Natural killer cell (primary cell): Measurements from ENCODE around the gene SYNGR3. TPM values are rescaled to one million over a fixed set of nuclear protein-coding genes. Genes with fewer than 3 reads are reported as not detected.

Experiments used
- ATAC-seq, 3 donors: fragments of 150-1000 bp in 2 of 3; fragments of 200-7000 bp in 1 of 3; cut with Tn5 transposase; 1 replicate in 1 of 3; 2 replicates in 2 of 3; pipeline ENCODE4 v1.10.0; 2021; ENCODE audit warnings: mild to moderate bottlenecking in 2 of 3, moderate library complexity in 2 of 3
- DNase-seq, 2 donors: peaks; one replicate each; pipeline versions ENCODE4 v3.0.0 to v3.0.0-alpha.2; 2013 to 2021; ENCODE audit warnings: mixed read lengths in 1 of 2
- H3K27ac ChIP-seq: one replicate; pipeline ENCODE4 v1.5.1; 2013; ENCODE audit warnings: mild to moderate bottlenecking, low read length
- H3K27me3 ChIP-seq: one replicate; pipeline ENCODE4 v1.6.1; 2013; ENCODE audit warnings: low read length; ENCODE audit not compliant: control insufficient read depth, insufficient read depth
- H3K36me3 ChIP-seq: one replicate; pipeline ENCODE4 v1.6.1; 2013; ENCODE audit warnings: low read length; ENCODE audit not compliant: control insufficient read depth, insufficient read depth
- H3K4me1 ChIP-seq: one replicate; pipeline ENCODE4 v1.6.1; 2013; ENCODE audit warnings: low read length; ENCODE audit not compliant: control insufficient read depth, insufficient read depth
- H3K4me3 ChIP-seq: one replicate; pipeline ENCODE4 v1.5.1; 2013; ENCODE audit warnings: low read length
- H3K9me3 ChIP-seq: one replicate; pipeline ENCODE4 v1.6.1; 2013; ENCODE audit warnings: low read length; ENCODE audit not compliant: control insufficient read depth, insufficient read depth
- H3K27ac Mint-ChIP-seq, 2 donors: one replicate each; pipeline ENCODE4 v1.8.0; 2022; ENCODE audit warnings: mild to moderate bottlenecking in 2 of 2, mixed read lengths in 2 of 2, moderate library complexity in 1 of 2
- H3K27me3 Mint-ChIP-seq, 2 donors: one replicate each; pipeline ENCODE4 v1.8.0; 2022; ENCODE audit warnings: low read depth in 2 of 2, mixed read lengths in 2 of 2
- H3K36me3 Mint-ChIP-seq: one replicate; pipeline ENCODE4 v1.8.0; 2022; ENCODE audit warnings: mixed read lengths
- H3K4me1 Mint-ChIP-seq, 2 donors: one replicate each; pipeline ENCODE4 v1.8.0; 2022; ENCODE audit warnings: mixed read lengths in 2 of 2
- H3K4me3 Mint-ChIP-seq: one replicate; pipeline ENCODE4 v1.8.0; 2022; ENCODE audit warnings: mild to moderate bottlenecking, moderate library complexity, mixed read lengths
- H3K9me3 Mint-ChIP-seq, 2 donors: one replicate each; pipeline ENCODE4 v1.8.0; 2022; ENCODE audit warnings: mixed read lengths in 2 of 2
- CTCF ChIP-seq: fragments of 200-600 bp; IDR thresholded peaks from one replicate; pipeline ENCODE4 v1.8.0; 2022; ENCODE audit warnings: antibody characterized with exemption
- WGBS: methylation state at CpG from one replicate; pipeline ENCODE4 v1.1.7; 2013; ENCODE audit warnings: missing lambda C conversion rate; ENCODE audit not compliant: insufficient coverage; 5-methylcytosine and 5-hydroxymethylcytosine counted together
- intact Hi-C: fragments of 100-400 bp; cut with micrococcal nuclease; formaldehyde crosslinking; loops from one replicate; pipeline ENCODE4 v1.14.2; 2022
- total RNA-seq, 4 donors: library from RNA; stranded (reverse); fragments of 120-200 nt in 1 of 4; gene quantifications; one replicate each; pipeline versions ENCODE4 v1.2.3 to v1.2.4, GENCODE V29; 2013 to 2022

SYNGR3 gene
- total RNA-seq, 3 donors from 2014 or later (not counting 1 experiment from before 2014, with no cell fraction given), result 10.3 to 19.3 (median 19.1) TPM

- Histone ChIP-seq H3K9me3 (no peaks in the 10 kb centered on the region), H3K36me3 (no peaks in the 10 kb centered on the region), H3K27ac (no peak overlapping the region), H3K27me3 (peaks cover 16% of the 10 kb centered on the region), H3K4me3 (no peak overlapping the region), H3K4me1 (peaks cover 34% of the 10 kb centered on the region)
- H3K9me3 Mint-ChIP-seq, result no peaks in the 10 kb centered on the region
- no peak for DNase-seq
- WGBS, result 95% methylated on average over 14 of the region's 14 CpGs
- H3K27me3 Mint-ChIP-seq, result peaks cover 0 to 18% of the 10 kb centered on the region in 2 donors
- no peaks in the 10 kb centered on the region for H3K36me3 Mint-ChIP-seq
- TF ChIP-seq CTCF, result no peak
- intact Hi-C loops, result loop anchor here (10.0 kb wide), 1 partner anchor 240 kb away; the partner anchor contains the start of gene RNPS1
- peak overlapping the region; percentile 70 for H3K4me3 Mint-ChIP-seq
- H3K4me1 Mint-ChIP-seq, result peaks cover 8 to 21% of the 10 kb centered on the region in 2 donors
- H3K27ac Mint-ChIP-seq, result no peak overlapping the region
- no peak for ATAC-seq
Observed at GRCh38 chr16:2025251-2025650, 35.5 kb downstream of the SYNGR3 start.

- Histone ChIP-seq H3K9me3 (no peaks in the 10 kb centered on the region), H3K4me1 (peaks cover 31% of the 10 kb centered on the region), H3K27ac (no peak overlapping the region), H3K27me3 (peaks cover 11% of the 10 kb centered on the region), H3K36me3 (no peaks in the 10 kb centered on the region), H3K4me3 (no peak overlapping the region)
- peaks cover 0 to 13% of the 10 kb centered on the region in 2 donors for H3K27me3 Mint-ChIP-seq
- intact Hi-C loops, result loop anchor here (10.0 kb wide), 1 partner anchor 239 kb away; the partner anchor contains the start of gene RNPS1
- H3K9me3 Mint-ChIP-seq, result no peaks in the 10 kb centered on the region
- no peak for DNase-seq
- no peak for ATAC-seq
- peak overlapping the region; percentile 66 for H3K4me3 Mint-ChIP-seq
- H3K27ac Mint-ChIP-seq, result peak overlapping the region in 1 of 2 donors; percentile 51
- H3K36me3 Mint-ChIP-seq, result no peaks in the 10 kb centered on the region
- H3K4me1 Mint-ChIP-seq, result peaks cover 8 to 21% of the 10 kb centered on the region in 2 donors
- TF ChIP-seq CTCF, result no peak
- 93% methylated on average over 16 of the region's 16 CpGs for WGBS
Observed at GRCh38 chr16:2025878-2026460, 36.2 kb downstream of the SYNGR3 start.

GRCh38 chr16:2026461-2027023 is 36.8 kb downstream of the SYNGR3 start, which contains the start of gene NHERF2:
NHERF2 (plus strand) TSS chr16:2026902; CDS start chr16:2027006, 104 bp downstream.
- Mint-ChIP-seq H3K9me3 (no peaks in the 10 kb centered on the region), H3K4me1 (peaks cover 8 to 21% of the 10 kb centered on the region in 2 donors), H3K27ac (peak within 1 kb of the TSS in 1 of 2 donors; percentile 51), H3K4me3 (peak within 1 kb of the TSS; percentile 78), H3K27me3 (peaks cover 0 to 9% of the 10 kb centered on the region in 2 donors), H3K36me3 (no peaks in the 10 kb centered on the region)
- peak in 1 of 2 donors; percentile 61 for DNase-seq
- no peak within 1 kb of the TSS for H3K27ac ChIP-seq
- TF ChIP-seq CTCF, result no peak
- H3K4me1 ChIP-seq, result peaks cover 31% of the 10 kb centered on the region
- peak in 2 of 3 donors; percentile 22 to 28 for ATAC-seq
- WGBS, result 10% methylated on average over 59 of the region's 59 CpGs
- peak within 1 kb of the TSS; percentile 24 for H3K4me3 ChIP-seq
- H3K27me3 ChIP-seq, result peaks cover 10% of the 10 kb centered on the region
- no peaks in the 10 kb centered on the region for H3K36me3 ChIP-seq
- no peaks in the 10 kb centered on the region for H3K9me3 ChIP-seq
- intact Hi-C loops, result loop anchor here (10.0 kb wide), 1 partner anchor 238 kb away; the partner anchor contains the start of gene RNPS1
